Adrenal gland (tissue), 12 donors: ENCODE results near the gene UGT1A10. TPM values are rescaled to one million over a fixed set of nuclear protein-coding genes. Genes with fewer than 3 reads are reported as not detected.

ENCODE experiments used
- DNase-seq, 7 donors: peaks; one replicate each; pipeline ENCODE4 v3.0.0-alpha.2; 2019 to 2020
- H3K27ac ChIP-seq, 5 donors: fragments of 200-600 bp; sonication (generic) in 4 of 5; 1 replicate in 3 of 5; 2 replicates in 2 of 5; pipeline versions ENCODE4 v1.5.1 to v1.8.0; 2016 to 2020; ENCODE audit warnings: mild to moderate bottlenecking in 1 of 5
- H3K27me3 ChIP-seq: fragments of 200-600 bp; 2 replicates; pipeline ENCODE4 v1.8.0; 2021
- H3K36me3 ChIP-seq, 2 donors: fragments of 200-600 bp; replicated peaks in 1 of 2; 1 replicate in 1 of 2; 2 replicates in 1 of 2; pipeline versions ENCODE4 v1.5.1 to v1.8.0; 2018 to 2022
- H3K4me1 ChIP-seq, 2 donors: fragments of 200-600 bp; replicated peaks in 1 of 2; 1 replicate in 1 of 2; 2 replicates in 1 of 2; pipeline versions ENCODE4 v1.5.1 to v1.8.0; 2018 to 2021
- H3K4me3 ChIP-seq, 4 donors: fragments of 200-600 bp; sonication (generic) in 3 of 4; one replicate each; pipeline ENCODE4 v1.5.1; 2016 to 2018
- H3K9me3 ChIP-seq, 3 donors: fragments of 200-600 bp; sonication (generic) in 1 of 3; replicated peaks in 1 of 3; 1 replicate in 2 of 3; 2 replicates in 1 of 3; pipeline versions ENCODE4 v1.5.1 to v1.8.0; 2016 to 2021
- CTCF ChIP-seq, 6 experiments: fragments of 450-650 bp in 4 of 6; fragments of 200-600 bp in 2 of 6; sonication (generic) in 1 of 6; IDR thresholded peaks; 1 replicate in 5 of 6; 2 replicates in 1 of 6; pipeline versions ENCODE4 v1.5.1 to v1.8.0; 2016 to 2021; ENCODE audit warnings: antibody characterized with exemption in 6 of 6, mild to moderate bottlenecking in 2 of 6, moderate library complexity in 1 of 6
- POLR2A ChIP-seq, 2 donors: fragments of 450-650 bp; IDR thresholded peaks; one replicate each; pipeline ENCODE4 v1.6.1; 2017; ENCODE audit warnings: antibody characterized with exemption in 2 of 2, mild to moderate bottlenecking in 2 of 2, moderate library complexity in 1 of 2
- WGBS, 4 donors: extraction: QIAGEN DNeasy Blood & Tissue Kit in 2 of 4; methylation state at CpG; one replicate each; pipeline versions ENCODE4 v1.1.5 to v1.1.7; 2013 to 2017; 5-methylcytosine and 5-hydroxymethylcytosine counted together
- intact Hi-C, 2 donors: fragments of 100-400 bp; cut with DNase I; formaldehyde crosslinking; loops; one replicate each; pipeline versions ENCODE4 v1.14.1 to v1.15.0; 2022 to 2023
- polyA plus RNA-seq, 3 donors: library from polyadenylated mRNA; stranded (reverse); fragments of 200-250 nt in 2 of 3; fragments of 350-450 nt in 1 of 3; fragmentation: Illumina TruSeq in 1 of 3; extraction: RNeasy Lipid Tissue Mini Kit (QIAGEN cat#74804) in 1 of 3; gene quantifications; one replicate each; pipeline ENCODE4 v1.2.3, GENCODE V29; 2013 to 2014
- total RNA-seq, 9 donors: library from RNA; depleted of rRNA in 4 of 9; stranded (reverse); fragments of >200 nt in 4 of 9; fragments of 120-200 nt in 1 of 9; fragmentation: NEBNext Ultra II Directional in 1 of 9; extraction: Animal tissue kit (Norgen Biotek cat#: 25700) in 1 of 9; gene quantifications; one replicate each; pipeline versions ENCODE4 v1.1.0 to v1.2.4, GENCODE V29; 2013 to 2023
- donor health status: healthy with polysubstance abuse.
- donor health status: Bipolar disorder and iron deficiency.
- donor health status: DM: yes; HTN: yes; CAD: no.
- donor health status: DM: no; HTN: no; CAD: no.
- donor health status: DM: no; HTN: no; CAD: no.
- donor health status: DM: yes; HTN: yes; CAD: no.

UGT1A10 gene
- total and polyA plus RNA-seq, 12 donors: not detected

DNA sequence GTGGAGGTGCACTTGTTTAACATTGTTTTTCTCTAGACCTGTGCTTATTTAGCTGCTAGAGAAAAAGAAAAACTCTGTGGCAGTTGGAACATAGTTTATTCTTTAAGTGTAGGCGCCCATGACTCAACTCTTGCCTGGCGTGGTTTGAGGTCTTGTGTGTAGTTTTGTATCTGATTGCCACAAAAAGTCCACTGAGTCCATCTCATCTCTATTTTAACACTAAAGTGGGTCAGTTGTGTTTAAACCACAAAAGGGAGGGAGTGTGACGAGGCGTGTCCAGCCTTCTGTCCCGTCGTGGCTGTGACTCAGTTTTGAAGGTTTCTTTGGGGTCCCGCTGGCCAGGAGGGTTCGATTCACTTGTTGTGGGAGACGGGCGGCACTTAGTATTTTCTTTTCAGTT lies 20.2 kb downstream of the UGT1A10 start:
- WGBS, 4 donors: 80 to 83% (median 82%) methylated on average over 10 of the region's 10 CpGs
- H3K27me3 ChIP-seq: peaks cover 19% of the 10 kb centered on the region
- H3K27ac ChIP-seq: no peak overlapping the region
- TF ChIP-seq CTCF (IDR thresholded peaks at IDR 0.05) (no peak), POLR2A (IDR thresholded peaks at IDR 0.05) (no peak)
- no peaks in the 10 kb centered on the region for H3K36me3 ChIP-seq
- H3K4me1 ChIP-seq: no peaks in the 10 kb centered on the region
- DNase-seq: no peak
- H3K9me3 ChIP-seq: no peaks in the 10 kb centered on the region
- intact Hi-C loops: no loop called here
- no peak overlapping the region for H3K4me3 ChIP-seq

GRCh38 chr2:233658610-233659009 lies 22.4 kb downstream of the UGT1A10 start:
- DNase-seq: no peak
- H3K9me3 ChIP-seq: no peaks in the 10 kb centered on the region
- no peaks in the 10 kb centered on the region for H3K4me1 ChIP-seq
- no peak overlapping the region for H3K4me3 ChIP-seq
- peaks cover 9% of the 10 kb centered on the region for H3K27me3 ChIP-seq
- no peaks in the 10 kb centered on the region for H3K36me3 ChIP-seq
- TF ChIP-seq POLR2A (IDR thresholded peaks at IDR 0.05) (no peak), CTCF (IDR thresholded peaks at IDR 0.05) (no peak)
- no peak overlapping the region for H3K27ac ChIP-seq
- intact Hi-C loops: no loop called here

- H3K27ac ChIP-seq: no peak overlapping the region
- no peak for DNase-seq
- H3K9me3 ChIP-seq: no peaks in the 10 kb centered on the region
- no peak overlapping the region for H3K4me3 ChIP-seq
- intact Hi-C loops: no loop called here
- no peaks in the 10 kb centered on the region for H3K36me3 ChIP-seq
- H3K27me3 ChIP-seq: no peaks in the 10 kb centered on the region
- TF ChIP-seq CTCF (IDR thresholded peaks at IDR 0.05) (no peak), POLR2A (IDR thresholded peaks at IDR 0.05) (no peak)
- H3K4me1 ChIP-seq: no peaks in the 10 kb centered on the region
- WGBS, 4 donors: 25 to 44% (median 32%) methylated on average over 1 of the region's 1 CpG
Observed at GRCh38 chr2:233663911-233664310, 27.7 kb downstream of the UGT1A10 start.

- Histone ChIP-seq H3K4me3 (no peak overlapping the region), H3K9me3 (no peaks in the 10 kb centered on the region), H3K4me1 (no peaks in the 10 kb centered on the region), H3K36me3 (no peaks in the 10 kb centered on the region), H3K27ac (no peak overlapping the region), H3K27me3 (no peaks in the 10 kb centered on the region)
- TF ChIP-seq CTCF (IDR thresholded peaks at IDR 0.05) (no peak), POLR2A (IDR thresholded peaks at IDR 0.05) (no peak)
- DNase-seq: peak in 1 of 7 donors; percentile 15
- 62 to 69% (median 63%) methylated on average over 4 of the region's 4 CpGs for WGBS, 4 donors
- intact Hi-C loops: no loop called here
Observed at GRCh38 chr2:233668605-233669260, 32.5 kb downstream of the UGT1A10 start.
